NOMO-1 treated with dmso at 0.1 percent for 144 hours (cell line): ENCODE data around the gene HPS4.

Experiments
- DNase-seq: peaks from one replicate; lab custom pipeline; 2025; ENCODE audit not compliant: unreplicated experiment; lab: John Stamatoyannopoulos, UW

HPS4 gene

DNA sequence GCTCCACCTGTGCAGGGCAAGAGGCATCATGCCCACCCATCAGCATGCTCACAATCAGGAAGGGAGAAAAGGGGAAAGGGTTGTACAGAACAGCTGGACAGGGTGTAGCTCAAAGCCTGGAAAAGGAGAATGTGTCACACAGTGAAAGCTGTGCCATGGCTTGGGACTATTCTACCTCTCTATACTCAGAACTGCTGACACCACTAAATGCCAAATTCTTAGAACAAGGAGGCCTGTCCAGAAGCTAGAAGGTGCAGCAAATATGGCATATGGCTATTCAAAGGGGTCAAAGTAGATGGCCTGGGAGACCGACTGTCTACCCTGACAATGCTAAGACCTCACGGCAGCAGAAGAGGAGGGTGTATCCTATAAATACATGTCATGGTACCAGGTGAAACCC is 12.8 kb downstream of the HPS4 start:
- DNase-seq, result no peak

GRCh38 chr22:26466196-26466595 is 17.4 kb downstream of the HPS4 start:
- no peak for DNase-seq

DNA sequence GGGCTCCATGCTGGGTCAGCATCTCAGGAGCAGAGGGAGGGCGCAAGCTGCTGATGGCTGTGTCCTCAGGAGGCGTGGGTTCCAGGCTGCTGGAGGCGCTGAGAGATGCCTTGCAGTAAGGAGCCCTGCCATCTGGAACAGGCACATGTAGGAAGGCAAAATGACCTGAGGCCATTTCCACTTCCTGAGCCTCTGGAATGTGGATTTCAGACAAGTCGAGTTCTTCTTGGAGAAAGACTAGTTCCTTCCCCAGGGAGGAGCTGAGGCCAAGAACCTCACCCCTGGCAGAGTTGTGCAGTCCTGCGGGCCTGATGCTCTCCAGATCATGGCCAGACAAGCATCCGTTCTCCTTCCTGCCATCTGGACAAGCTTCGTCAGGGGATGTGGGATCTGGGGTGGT is 19.3 kb downstream of the HPS4 start:
- DNase-seq, result no peak

- no peak for DNase-seq
These were observed 19.9 kb downstream of the HPS4 start for GRCh38 chr22:26463688-26464087.

- no peak for DNase-seq
These were observed 20.4 kb downstream of the HPS4 start for GRCh38 chr22:26463101-26463661.

DNA sequence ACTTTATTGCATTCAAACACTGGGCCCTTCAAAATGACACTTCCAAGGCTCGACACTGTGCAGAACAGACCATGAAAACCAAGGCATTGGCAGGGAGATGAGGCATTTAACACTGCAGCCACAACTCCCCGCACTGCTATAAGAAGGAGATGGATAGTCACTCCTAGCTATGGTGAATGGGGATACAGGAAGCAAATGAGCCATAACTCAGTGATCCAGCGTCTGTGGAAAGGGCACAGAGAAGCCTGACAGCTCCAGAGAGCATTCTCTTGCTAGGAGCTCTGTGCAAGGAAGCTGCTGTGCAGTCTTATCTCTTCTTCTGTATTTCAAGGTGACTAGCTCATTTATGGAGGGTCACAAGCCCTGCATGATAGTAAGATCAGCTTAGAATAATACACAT is 20.9 kb downstream of the HPS4 start:
- DNase-seq, result no peak

GRCh38 chr22:26462051-26462450 is 21.5 kb downstream of the HPS4 start:
- DNase-seq, result no peak

GRCh38 chr22:26461188-26461810 is 22.3 kb downstream of the HPS4 start:
- no peak for DNase-seq

GRCh38 chr22:26460202-26460601 is 23.4 kb downstream of the HPS4 start:
- no peak for DNase-seq

GRCh38 chr22:26457661-26458272 is 25.8 kb downstream of the HPS4 start:
- DNase-seq, result no peak

DNA sequence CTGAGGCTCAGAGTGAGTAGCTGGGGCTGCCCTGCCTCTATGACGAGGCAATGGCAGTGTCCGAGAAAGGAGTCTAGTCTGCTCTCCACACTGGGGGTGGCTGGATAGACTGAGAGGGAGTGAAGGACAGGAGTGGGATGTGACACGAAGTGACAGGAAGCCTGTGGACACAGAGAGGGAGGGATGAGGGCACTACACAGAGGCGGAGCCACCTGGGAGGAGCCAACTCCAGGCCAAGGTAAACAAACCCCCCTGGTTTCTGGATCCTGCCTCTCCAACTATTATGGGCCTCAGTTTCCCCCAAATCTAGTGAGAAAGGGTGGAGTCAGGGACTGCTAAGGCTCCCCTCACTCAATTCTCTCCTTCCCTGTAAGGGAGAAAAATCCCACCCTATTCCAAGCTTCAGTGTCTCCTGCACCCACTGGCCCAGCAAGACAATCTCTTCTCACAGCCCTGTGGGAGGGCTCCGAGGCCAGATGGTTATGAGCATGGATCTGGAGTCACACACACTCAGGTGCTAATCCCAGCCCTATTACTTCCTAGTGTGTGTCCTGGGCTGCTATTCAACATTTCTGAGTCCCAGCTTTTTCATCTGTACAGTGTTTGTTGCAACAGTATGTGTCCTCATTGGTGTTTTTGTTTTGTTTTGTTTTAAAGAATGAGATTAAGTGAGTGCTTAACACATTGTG is 29.6 kb downstream of the HPS4 start:
- DNase-seq, result no peak

DNA sequence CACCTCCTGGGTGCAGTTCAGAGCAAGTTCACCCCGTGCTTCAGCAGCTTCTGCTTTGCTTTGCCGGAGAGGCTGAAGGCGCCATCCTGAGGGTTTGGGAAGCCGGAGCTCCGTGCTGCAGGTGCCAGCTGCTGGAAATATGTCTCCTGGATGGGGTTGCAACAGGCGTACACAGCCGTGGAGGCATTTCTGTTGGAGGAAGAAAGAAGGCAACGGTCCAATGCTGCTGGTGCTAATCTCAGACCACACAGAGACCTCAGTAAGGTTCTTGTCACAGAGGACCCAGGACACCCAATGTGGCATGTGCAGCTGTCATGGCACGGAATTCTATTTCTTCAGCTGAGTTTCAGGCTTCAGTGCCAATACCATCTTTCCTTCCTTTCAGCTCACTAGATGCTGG is 30.4 kb downstream of the HPS4 start:
- DNase-seq, result no peak

DNA sequence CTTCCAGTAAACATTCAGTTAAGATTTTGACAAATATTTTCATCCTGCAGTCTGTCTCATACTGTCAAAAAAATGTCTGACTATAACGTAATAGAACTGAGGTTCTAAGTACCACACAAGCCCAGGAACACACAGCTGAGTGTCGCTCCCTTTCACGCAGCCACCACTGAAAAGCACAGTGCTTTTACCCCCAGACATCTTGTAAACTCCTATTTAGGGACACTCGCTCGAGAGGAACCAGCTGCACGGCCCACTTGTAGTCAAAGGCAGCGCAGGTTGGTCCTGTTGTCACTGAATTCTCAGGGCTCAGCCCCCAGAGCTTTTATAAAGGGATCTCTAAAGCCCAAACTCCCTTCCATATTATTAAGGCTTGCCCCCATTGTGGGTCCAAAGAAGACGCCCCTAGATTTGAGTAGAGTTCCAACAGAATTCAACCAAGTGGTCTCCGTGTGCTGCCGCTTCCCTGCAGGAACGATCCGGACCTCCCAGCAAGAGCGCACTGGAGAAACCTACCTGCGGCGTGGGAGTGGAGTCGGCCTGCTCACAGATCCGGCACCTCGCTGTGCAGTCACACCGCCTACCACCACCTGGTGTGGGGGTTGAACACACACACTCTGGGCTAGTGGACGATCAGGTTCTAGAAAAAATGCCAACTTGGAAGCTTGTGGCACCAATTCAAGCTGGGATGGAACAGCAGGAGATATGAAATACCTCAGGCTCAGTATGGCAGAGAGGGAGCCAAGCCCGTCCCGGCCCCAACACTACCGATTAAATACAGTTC is 31.2 kb downstream of the HPS4 start:
- no peak for DNase-seq

- DNase-seq, result no peak
These were observed 33.0 kb downstream of the HPS4 start for GRCh38 chr22:26450453-26451185.

DNA sequence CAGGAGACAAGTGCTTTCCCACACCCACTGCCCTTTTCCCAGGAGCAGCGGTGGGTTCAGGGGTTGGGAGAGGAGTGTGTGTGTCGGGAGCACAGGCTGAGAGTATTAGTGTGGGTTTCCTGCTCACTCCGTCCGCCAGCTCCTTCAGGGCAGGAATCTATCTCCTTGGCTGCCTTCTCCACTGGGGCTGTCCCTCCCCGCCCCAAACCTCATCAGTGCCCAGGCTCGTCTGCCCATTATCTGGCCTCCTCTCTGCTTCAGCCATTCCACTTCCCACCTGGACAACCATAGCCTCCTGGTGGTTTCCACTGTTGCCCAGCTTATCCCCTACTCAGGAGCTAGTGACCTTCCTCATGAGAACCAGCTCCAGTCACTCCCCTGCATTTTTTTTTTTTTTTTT is 34.6 kb downstream of the HPS4 start:
- DNase-seq, result no peak

DNA sequence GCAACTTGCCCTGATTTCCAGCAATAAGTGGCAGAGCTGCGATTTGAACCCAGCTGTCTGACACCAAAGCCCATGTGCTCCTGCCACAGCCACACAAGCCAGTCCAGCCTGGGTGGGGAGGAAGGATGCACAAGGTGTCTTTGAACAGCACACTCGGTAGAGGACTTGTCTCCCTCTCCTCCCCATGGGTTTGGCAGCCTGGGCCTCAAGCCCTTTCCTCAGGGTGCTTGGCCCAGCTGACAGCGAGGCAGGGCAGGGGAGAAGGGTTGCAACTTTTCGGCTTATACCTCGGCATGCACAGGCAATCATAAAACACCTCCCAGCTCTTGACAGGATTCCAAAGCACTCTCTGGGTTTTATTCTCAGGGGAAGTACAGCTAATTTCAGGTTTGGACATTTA is 35.2 kb downstream of the HPS4 start:
- DNase-seq, result no peak

DNA sequence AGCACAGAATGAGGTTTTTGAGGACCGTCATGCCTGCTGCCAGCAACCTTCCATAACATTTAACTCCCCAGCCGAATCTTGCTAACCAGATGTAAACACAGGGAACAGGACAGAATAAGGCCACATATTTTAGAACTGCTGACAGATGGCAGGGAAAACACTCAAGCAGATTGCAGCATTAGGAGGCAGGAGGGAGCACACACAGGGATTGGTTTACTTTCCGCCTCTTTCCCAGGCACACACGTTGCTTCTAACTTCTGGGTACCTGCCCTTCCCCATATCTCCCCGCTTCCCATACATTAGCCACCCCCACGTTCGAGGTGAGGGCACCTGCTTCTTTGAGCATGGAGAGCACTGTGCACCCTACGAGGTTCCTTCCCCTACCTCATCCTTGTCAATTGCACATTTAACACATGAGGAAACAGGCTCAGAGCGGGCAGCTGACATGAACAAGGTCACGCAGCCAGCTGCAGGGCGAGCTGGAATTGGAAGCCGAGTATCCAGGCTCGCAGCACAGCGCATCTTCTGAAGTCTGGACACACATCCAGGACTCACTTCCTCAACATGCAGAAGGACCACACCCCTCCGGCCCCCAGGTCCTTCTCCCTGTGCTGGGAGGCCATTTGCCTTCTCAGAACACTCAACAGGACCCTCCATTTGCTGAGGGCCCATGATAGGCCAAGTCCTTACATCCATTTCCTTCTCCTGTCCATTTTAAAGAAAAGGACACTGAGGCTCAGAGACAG is 35.8 kb downstream of the HPS4 start:
- DNase-seq, result no peak

GRCh38 chr22:26446808-26447515 is 36.6 kb downstream of the HPS4 start:
- no peak for DNase-seq

- DNase-seq, result no peak
These were observed 37.9 kb downstream of the HPS4 start for GRCh38 chr22:26445577-26446275.
